ENCODE measurements around the gene PRELID3B. TPM values are rescaled to one million over a fixed set of nuclear protein-coding genes. Genes with fewer than 3 reads are reported as not detected.

Gene PRELID3B
- total and polyA plus RNA-seq, 2 of the 13 experiments (the other 11 are each of a cell fraction or from before 2014, with no cell fraction given), result 23.3 to 42.6 TPM

GRCh38 chr20:59042151-59042795 is at the start of gene PRELID3B (continued):
- TF ChIP-seq IRX3 (CRISPR knock-in tag; IDR thresholded peaks at IDR 0.05; ENCODE audit: borderline replicate concordance, low read depth) (no peak), AHR (CRISPR knock-in tag; IDR thresholded peaks at IDR 0.05) (no peak), MEF2D (CRISPR knock-in tag; IDR thresholded peaks at IDR 0.05) (no peak), SMAD1 (CRISPR knock-in tag; IDR thresholded peaks at IDR 0.05; ENCODE audit: borderline replicate concordance, low read depth) (no peak; the same call in 1 of the 2 replicates), IKZF5 (CRISPR knock-in tag; IDR thresholded peaks at IDR 0.05) (0 out of 2 replicates have a peak, but pooled peaks have one; percentile 39), ZNF44 (CRISPR knock-in tag; IDR thresholded peaks at IDR 0.05) (no peak), GATAD1 (CRISPR knock-in tag; IDR thresholded peaks at IDR 0.05) (no peak; the same call in 1 of the 2 replicates), ZBTB20 (CRISPR knock-in tag; IDR thresholded peaks at IDR 0.05; ENCODE audit: borderline replicate concordance, low read depth) (peak; percentile 68; the same call in 1 of the 2 replicates), ZNF383 (CRISPR knock-in tag; IDR thresholded peaks at IDR 0.05; ENCODE audit: borderline replicate concordance) (no peak), ZFY (CRISPR knock-in tag; IDR thresholded peaks at IDR 0.05) (peak; percentile 83), HNRNPK (IDR thresholded peaks at IDR 0.05; ENCODE audit: low read depth, low read length, poor library complexity, severe bottlenecking) (no peak), FOXC1 (CRISPR knock-in tag; IDR thresholded peaks at IDR 0.05; ENCODE audit: borderline replicate concordance) (peak; percentile 22; the same call in 1 of the 2 replicates), RARG (CRISPR knock-in tag; IDR thresholded peaks at IDR 0.05; ENCODE audit: low read depth) (no peak), ZBTB26 (CRISPR knock-in tag; IDR thresholded peaks at IDR 0.05; ENCODE audit: borderline replicate concordance) (no peak), THAP7 (CRISPR knock-in tag; IDR thresholded peaks at IDR 0.05) (no peak), ZNF510 (CRISPR knock-in tag; IDR thresholded peaks at IDR 0.05; ENCODE audit: low read depth) (no peak), SUZ12 (IDR thresholded peaks at IDR 0.05; ENCODE audit: low read depth, low read length) (no peak), ZFP62 (CRISPR knock-in tag; IDR thresholded peaks at IDR 0.05) (no peak), ZNF354B (CRISPR knock-in tag; IDR thresholded peaks at IDR 0.05) (no peak), RORA (CRISPR knock-in tag; IDR thresholded peaks at IDR 0.05) (no peak), TP53 (CRISPR knock-in tag; conservative IDR thresholded peaks at IDR 0.05) (no peak), ZNF550 (CRISPR knock-in tag; IDR thresholded peaks at IDR 0.05; ENCODE audit: borderline replicate concordance) (no peak), ISX (CRISPR knock-in tag; conservative IDR thresholded peaks at IDR 0.05) (no peak)
- TF ChIP-seq, protein P1, sequence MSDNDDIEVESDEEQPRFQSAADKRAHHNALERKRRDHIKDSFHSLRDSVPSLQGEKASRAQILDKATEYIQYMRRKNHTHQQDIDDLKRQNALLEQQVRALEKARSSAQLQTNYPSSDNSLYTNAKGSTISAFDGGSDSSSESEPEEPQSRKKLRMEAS (IDR thresholded peaks at IDR 0.05), result peak; percentile 89
- TF ChIP-seq, protein P2, sequence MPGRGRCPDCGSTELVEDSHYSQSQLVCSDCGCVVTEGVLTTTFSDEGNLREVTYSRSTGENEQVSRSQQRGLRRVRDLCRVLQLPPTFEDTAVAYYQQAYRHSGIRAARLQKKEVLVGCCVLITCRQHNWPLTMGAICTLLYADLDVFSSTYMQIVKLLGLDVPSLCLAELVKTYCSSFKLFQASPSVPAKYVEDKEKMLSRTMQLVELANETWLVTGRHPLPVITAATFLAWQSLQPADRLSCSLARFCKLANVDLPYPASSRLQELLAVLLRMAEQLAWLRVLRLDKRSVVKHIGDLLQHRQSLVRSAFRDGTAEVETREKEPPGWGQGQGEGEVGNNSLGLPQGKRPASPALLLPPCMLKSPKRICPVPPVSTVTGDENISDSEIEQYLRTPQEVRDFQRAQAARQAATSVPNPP (CRISPR knock-in tag; IDR thresholded peaks at IDR 0.05), result no peak
- TF ChIP-seq, protein P3, sequence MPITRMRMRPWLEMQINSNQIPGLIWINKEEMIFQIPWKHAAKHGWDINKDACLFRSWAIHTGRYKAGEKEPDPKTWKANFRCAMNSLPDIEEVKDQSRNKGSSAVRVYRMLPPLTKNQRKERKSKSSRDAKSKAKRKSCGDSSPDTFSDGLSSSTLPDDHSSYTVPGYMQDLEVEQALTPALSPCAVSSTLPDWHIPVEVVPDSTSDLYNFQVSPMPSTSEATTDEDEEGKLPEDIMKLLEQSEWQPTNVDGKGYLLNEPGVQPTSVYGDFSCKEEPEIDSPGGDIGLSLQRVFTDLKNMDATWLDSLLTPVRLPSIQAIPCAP (CRISPR knock-in tag; IDR thresholded peaks at IDR 0.05; ENCODE audit: low read depth), result no peak

Data from HepG2 (cell line).